ENCODE results near the gene MINK1. TPM values are rescaled to one million over a fixed set of nuclear protein-coding genes. Genes with fewer than 3 reads are reported as not detected.

MINK1 gene
- 46.9 TPM for total RNA-seq

GRCh38 chr17:4833178-4833940, at the start of gene MINK1:
Gene MINK1, plus strand, starts transcription at chr17:4833340. Its CDS starts 244 bp downstream, at chr17:4833584.

GRCh38 chr17:4786106-4786511, 47.0 kb upstream of the MINK1 start, which contains the start of gene VMO1:
Gene VMO1, minus strand, starts transcription at chr17:4786364. Its CDS starts 12 bp downstream, at chr17:4786352.

GRCh38 chr17:4788807-4789700, 44.1 kb upstream of the MINK1 start, which contains the start of gene GLTPD2:
Gene GLTPD2, plus strand, starts transcription at chr17:4788964. Its CDS starts 48 bp downstream, at chr17:4789012.

GRCh38 chr17:4802228-4802627, 30.9 kb upstream of the MINK1 start, which contains the start of gene C17orf114:
Gene C17orf114, minus strand, starts transcription at chr17:4802328.

GRCh38 chr17:4806777-4807604, 26.1 kb upstream of the MINK1 start, which contains the start of gene PLD2:
Gene PLD2, plus strand, starts transcription at chr17:4807152. Its CDS starts 621 bp downstream, at chr17:4807773.

GRCh38 chr17:4899341-4900230, 66.4 kb downstream of the MINK1 start, which contains the start of gene C17orf107:
Gene C17orf107, plus strand, starts transcription at chr17:4899536. Its CDS starts 227 bp downstream, at chr17:4899763.

GRCh38 chr17:4903051-4903818, 70.1 kb downstream of the MINK1 start, which contains the start of gene CHRNE:
Gene CHRNE, minus strand, starts transcription at chr17:4903098. Its CDS starts 35 bp downstream, at chr17:4903063.

GRCh38 chr17:4931963-4932362, 98.8 kb downstream of the MINK1 start, which contains the start of gene GP1BA:
Gene GP1BA, plus strand, starts transcription at chr17:4932277. Its CDS starts 328 bp downstream, at chr17:4932605.

GRCh38 chr17:4939796-4940554, 106.8 kb downstream of the MINK1 start, which contains the start of the genes RNF167 and SLC25A11:
Gene RNF167, plus strand, starts transcription at chr17:4940268. Its CDS starts 642 bp downstream, at chr17:4940910.
Gene SLC25A11, minus strand, starts transcription at chr17:4940046. Its CDS starts 136 bp downstream, at chr17:4939910.

Other genes with a start within 250 kb of the MINK1 start
- gene SMTNL2, start 248.8 kb upstream of the MINK1 start, total RNA-seq: 95.6 TPM
- gene ALOX15, start 191.7 kb upstream of the MINK1 start, total RNA-seq: 0.58 TPM
- 76.5 TPM for gene PELP1, start 129.2 kb upstream of the MINK1 start, total RNA-seq
- gene ARRB2, start 122.7 kb upstream of the MINK1 start, total RNA-seq: 21.9 TPM
- gene MED11, start 101.9 kb upstream of the MINK1 start, total RNA-seq: 19.4 TPM
- gene ZMYND15, start 93.5 kb upstream of the MINK1 start, total RNA-seq: 0.99 TPM
- gene CXCL16, start 93.4 kb upstream of the MINK1 start, total RNA-seq: 14.1 TPM
- 0.53 TPM for gene TM4SF5, start 61.5 kb upstream of the MINK1 start, total RNA-seq
- gene VMO1, start 47.0 kb upstream of the MINK1 start, total RNA-seq: 1.9 TPM
- 5.0 TPM for gene GLTPD2, start 44.4 kb upstream of the MINK1 start, total RNA-seq
- 118 TPM for gene PSMB6, start 37.2 kb upstream of the MINK1 start, total RNA-seq
- 28.2 TPM for gene PLD2, start 26.2 kb upstream of the MINK1 start, total RNA-seq
- 5.6 TPM for gene C17orf107, start 66.2 kb downstream of the MINK1 start, total RNA-seq
- 1.9 TPM for gene CHRNE, start 69.8 kb downstream of the MINK1 start, total RNA-seq
- gene GP1BA, start 98.9 kb downstream of the MINK1 start, total RNA-seq: 0.88 TPM
- 70.5 TPM for gene SLC25A11, start 106.7 kb downstream of the MINK1 start, total RNA-seq
- 33.1 TPM for gene RNF167, start 106.9 kb downstream of the MINK1 start, total RNA-seq
- 419 TPM for gene PFN1, start 115.2 kb downstream of the MINK1 start, total RNA-seq
- 699 TPM for gene ENO3, start 117.8 kb downstream of the MINK1 start, total RNA-seq
- 76.4 TPM for gene SPAG7, start 134.5 kb downstream of the MINK1 start, total RNA-seq
- 15.8 TPM for gene CAMTA2, start 154.3 kb downstream of the MINK1 start, total RNA-seq
- gene INCA1, start 164.2 kb downstream of the MINK1 start, total RNA-seq: 0.58 TPM
- 44.0 TPM for gene KIF1C, start 164.6 kb downstream of the MINK1 start, total RNA-seq
- 0.58 TPM for gene SLC52A1, start 202.1 kb downstream of the MINK1 start, total RNA-seq
- 6.9 TPM for gene ZFP3, start 245.1 kb downstream of the MINK1 start, total RNA-seq